GM13977 (cell line): ENCODE results near the gene IGSF9.

ENCODE experiments used
- DNase-seq: peaks from one replicate; pipeline ENCODE4 v3.0.0; 2012; ENCODE audit warnings: low spot score
- CTCF ChIP-seq: IDR thresholded peaks from 2 replicates; pipeline ENCODE4 v1.5.1; 2012; ENCODE audit warnings: mild to moderate bottlenecking, control low read depth; ENCODE audit not compliant: insufficient read depth; ENCODE audit errors: extremely low read depth, missing control alignments
- in situ Hi-C: fragments of 300-500 bp; cut with MboI; formaldehyde crosslinking; loops from one replicate; pipeline ENCODE4 v1.12.0; 2022; ENCODE audit warnings: low sequenced_read_pairs, low pct_unique_long_range_greater_than_20kb, mixed read lengths, inconsistent platforms; ENCODE audit not compliant: unreplicated experiment

Gene IGSF9

GRCh38 chr1:159916242-159917051 is 29.0 kb downstream of the IGSF9 start:
- in situ Hi-C loops: no loop called here
- DNase-seq: no peak

GRCh38 chr1:159915571-159916241 is 29.7 kb downstream of the IGSF9 start:
- in situ Hi-C loops: no loop called here
- DNase-seq: no peak
- TF ChIP-seq CTCF: no peak

More at GRCh38 chr1:159916242-159917051, 29.0 kb downstream of the IGSF9 start:
- no peak for TF ChIP-seq CTCF

GRCh38 chr1:159914252-159915018 is 31.0 kb downstream of the IGSF9 start:
- no peak for TF ChIP-seq CTCF
- in situ Hi-C loops: no loop called here
- DNase-seq: no peak

GRCh38 chr1:159913451-159914192 is 31.8 kb downstream of the IGSF9 start:
- TF ChIP-seq CTCF: no peak
- no peak for DNase-seq
- in situ Hi-C loops: no loop called here

GRCh38 chr1:159911326-159912070 is 33.9 kb downstream of the IGSF9 start:
- DNase-seq: no peak
- in situ Hi-C loops: no loop called here
- no peak for TF ChIP-seq CTCF
